Astrocyte of the hippocampus (primary cell): ENCODE data around the gene OR51T1.
"Not testable (repeated sequence)": the region's sequence is repeated elsewhere in the genome, so short reads cannot be mapped to it uniquely, and the experiment has no call there.

Source experiments
- DNase-seq: peaks from one replicate; pipeline ENCODE4 v3.0.0; 2011; ENCODE audit warnings: low read depth, low spot score

Gene OR51T1

GRCh38 chr11:4881860-4882500 is at the start of gene OR51T1:
Gene OR51T1 (plus strand): TSS chr11:4881900. CDS start chr11:4881900, 0 bp downstream.
- DNase-seq = peak; percentile 3

- DNase-seq = no peak
Observed at GRCh38 chr11:4839851-4840549, 41.7 kb upstream of the OR51T1 start.

- DNase-seq = no peak
Observed at GRCh38 chr11:4848908-4849532, 32.7 kb upstream of the OR51T1 start, which contains the start of gene OR51S1. Gene OR51S1 (minus strand): TSS chr11:4849208. CDS start chr11:4849208, 0 bp downstream.

- DNase-seq = peak; percentile 82
Observed at GRCh38 chr11:4851033-4851432, 30.7 kb upstream of the OR51T1 start.

GRCh38 chr11:4854286-4854685 is 27.4 kb upstream of the OR51T1 start:
- DNase-seq = not testable (repeated sequence)

- DNase-seq = no peak
Observed at GRCh38 chr11:4862447-4863236, 19.1 kb upstream of the OR51T1 start.

GRCh38 chr11:4863876-4864275 is 17.8 kb upstream of the OR51T1 start:
- DNase-seq = no peak

GRCh38 chr11:4865855-4866254 is 15.8 kb upstream of the OR51T1 start:
- no peak for DNase-seq

- no peak for DNase-seq
Observed at GRCh38 chr11:4881188-4881587, 512 bp upstream of the OR51T1 start.

GRCh38 chr11:4882543-4882942 is 843 bp downstream of the OR51T1 start:
- DNase-seq = no peak

GRCh38 chr11:4884361-4884760 is 2.7 kb downstream of the OR51T1 start:
- no peak for DNase-seq

- DNase-seq = no peak
Observed at GRCh38 chr11:4886186-4886585, 4.5 kb downstream of the OR51T1 start.

- DNase-seq = no peak
Observed at GRCh38 chr11:4887591-4887990, 5.9 kb downstream of the OR51T1 start.

GRCh38 chr11:4890279-4890678 is 8.6 kb downstream of the OR51T1 start:
- DNase-seq = peak; percentile 2

- DNase-seq = peak; percentile 87
Observed at GRCh38 chr11:4891996-4892640, 10.4 kb downstream of the OR51T1 start.

- no peak for DNase-seq
Observed at GRCh38 chr11:4903484-4903883, 21.8 kb downstream of the OR51T1 start, which contains the start of gene OR51A7. Gene OR51A7 (plus strand): TSS chr11:4903783. CDS start chr11:4907370, 3,587 bp downstream.

- no peak for DNase-seq
Observed at GRCh38 chr11:4916581-4916980, 34.9 kb downstream of the OR51T1 start.

GRCh38 chr11:4919250-4919649 is 37.5 kb downstream of the OR51T1 start, which contains the start of gene OR51G2:
Gene OR51G2 (minus strand): TSS chr11:4919350. CDS start chr11:4915663, 3,687 bp downstream.
- DNase-seq = no peak

GRCh38 chr11:4921796-4922195 is 40.1 kb downstream of the OR51T1 start:
- no peak for DNase-seq

- DNase-seq = no peak
Observed at GRCh38 chr11:4922304-4922703, 40.6 kb downstream of the OR51T1 start.

GRCh38 chr11:4924239-4924638 is 42.5 kb downstream of the OR51T1 start, which contains the start of gene OR51G1:
Gene OR51G1 (minus strand): TSS chr11:4924339. CDS start chr11:4924339, 0 bp downstream.
- no peak for DNase-seq
